ENCODE data around the gene ZNF296.

GRCh38 chr19:45098521-45099466, 22.5 kb upstream of the ZNF296 start:
- TF ChIP-seq, protein P1, sequence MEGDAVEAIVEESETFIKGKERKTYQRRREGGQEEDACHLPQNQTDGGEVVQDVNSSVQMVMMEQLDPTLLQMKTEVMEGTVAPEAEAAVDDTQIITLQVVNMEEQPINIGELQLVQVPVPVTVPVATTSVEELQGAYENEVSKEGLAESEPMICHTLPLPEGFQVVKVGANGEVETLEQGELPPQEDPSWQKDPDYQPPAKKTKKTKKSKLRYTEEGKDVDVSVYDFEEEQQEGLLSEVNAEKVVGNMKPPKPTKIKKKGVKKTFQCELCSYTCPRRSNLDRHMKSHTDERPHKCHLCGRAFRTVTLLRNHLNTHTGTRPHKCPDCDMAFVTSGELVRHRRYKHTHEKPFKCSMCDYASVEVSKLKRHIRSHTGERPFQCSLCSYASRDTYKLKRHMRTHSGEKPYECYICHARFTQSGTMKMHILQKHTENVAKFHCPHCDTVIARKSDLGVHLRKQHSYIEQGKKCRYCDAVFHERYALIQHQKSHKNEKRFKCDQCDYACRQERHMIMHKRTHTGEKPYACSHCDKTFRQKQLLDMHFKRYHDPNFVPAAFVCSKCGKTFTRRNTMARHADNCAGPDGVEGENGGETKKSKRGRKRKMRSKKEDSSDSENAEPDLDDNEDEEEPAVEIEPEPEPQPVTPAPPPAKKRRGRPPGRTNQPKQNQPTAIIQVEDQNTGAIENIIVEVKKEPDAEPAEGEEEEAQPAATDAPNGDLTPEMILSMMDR (IDR thresholded peaks at IDR 0.05 in 2 of 3, conservative IDR thresholded peaks at IDR 0.05 in 1 of 3; ENCODE audit: borderline replicate concordance in 1 of 3, insufficient read depth in 1 of 3, low read depth in 2 of 3, low read length in 2 of 3): no peak
- no peak for TF ChIP-seq ATF3 (IDR thresholded peaks at IDR 0.05)

Measured in HCT116 (cell line).